HEK293T (cell line): ENCODE measurements around the gene ITGB5.

Source experiments
- CTCF ChIA-PET: fragments of 350-600 bp; formaldehyde crosslinking; extraction: SDS; loops from one replicate; lab custom pipeline; 2021; ENCODE audit warnings: antibody characterized with exemption, inconsistent platforms; lab: Yijun Ruan, JAX
- POLR2A ChIA-PET: fragments of 350-600 bp; formaldehyde crosslinking; extraction: SDS; loops from one replicate; lab custom pipeline; 2020; ENCODE audit warnings: antibody characterized with exemption, inconsistent platforms; lab: Yijun Ruan, JAX
- DNase-seq: peaks from one replicate; pipeline ENCODE4 v3.0.0; 2012; ENCODE audit warnings: mixed read lengths; ENCODE audit errors: extremely low spot score
- ARNT ChIP-seq: fragments of 450-650 bp; IDR thresholded peaks from 2 replicates; pipeline ENCODE4 v1.6.1; 2017; ENCODE audit warnings: mild to moderate bottlenecking
- BHLHE40 ChIP-seq: fragments of 450-650 bp; IDR thresholded peaks from 2 replicates; pipeline ENCODE4 v1.6.1; 2016; ENCODE audit warnings: mild to moderate bottlenecking, moderate library complexity, borderline replicate concordance
- CTBP1 ChIP-seq: fragments of 450-650 bp; IDR thresholded peaks from 2 replicates; pipeline ENCODE4 v1.6.1; 2016; ENCODE audit warnings: borderline replicate concordance
- ELF4 ChIP-seq: fragments of 450-650 bp; IDR thresholded peaks from 2 replicates; pipeline ENCODE4 v1.6.1; 2017; ENCODE audit warnings: antibody characterized with exemption
- FOXA1 ChIP-seq: fragments of 450-650 bp; IDR thresholded peaks from 2 replicates; pipeline ENCODE4 v1.6.1; 2016; ENCODE audit warnings: mild to moderate bottlenecking
- FOXK2 ChIP-seq: fragments of 450-650 bp; IDR thresholded peaks from 2 replicates; pipeline ENCODE4 v1.6.1; 2016; ENCODE audit warnings: mild to moderate bottlenecking
- FOXM1 ChIP-seq: fragments of 450-650 bp; IDR thresholded peaks from 2 replicates; pipeline ENCODE4 v1.6.1; 2017; ENCODE audit warnings: mild to moderate bottlenecking, borderline replicate concordance
- HDGF ChIP-seq: fragments of 450-650 bp; IDR thresholded peaks from 2 replicates; pipeline ENCODE4 v1.6.1; 2017; ENCODE audit warnings: antibody characterized with exemption, borderline replicate concordance
- L3MBTL2 ChIP-seq: fragments of 450-650 bp; conservative IDR thresholded peaks from 2 replicates; pipeline ENCODE4 v1.6.1; 2016; ENCODE audit warnings: mild to moderate bottlenecking
- LEF1 ChIP-seq: fragments of 450-650 bp; IDR thresholded peaks from 2 replicates; pipeline ENCODE4 v1.6.1; 2017; ENCODE audit warnings: mild to moderate bottlenecking, borderline replicate concordance
- NFRKB ChIP-seq: fragments of 450-650 bp; IDR thresholded peaks from 2 replicates; pipeline ENCODE4 v1.6.1; 2016; ENCODE audit warnings: mild to moderate bottlenecking, moderate library complexity
- SP1 ChIP-seq: fragments of 450-650 bp; IDR thresholded peaks from 2 replicates; pipeline ENCODE4 v1.6.1; 2017
- SUZ12 ChIP-seq: fragments of 450-650 bp; IDR thresholded peaks from 2 replicates; pipeline ENCODE4 v1.6.1; 2016; ENCODE audit warnings: mild to moderate bottlenecking
- TARDBP ChIP-seq: fragments of 450-650 bp; IDR thresholded peaks from 2 replicates; pipeline ENCODE4 v1.6.1; 2016
- ZNF384 ChIP-seq: fragments of 450-650 bp; IDR thresholded peaks from 2 replicates; pipeline ENCODE4 v1.6.1; 2016
- TF ChIP-seq, protein P1 (sequence below): fragments of 450-650 bp; IDR thresholded peaks from 2 replicates; pipeline ENCODE4 v1.6.1; 2016

Gene ITGB5

DNA sequence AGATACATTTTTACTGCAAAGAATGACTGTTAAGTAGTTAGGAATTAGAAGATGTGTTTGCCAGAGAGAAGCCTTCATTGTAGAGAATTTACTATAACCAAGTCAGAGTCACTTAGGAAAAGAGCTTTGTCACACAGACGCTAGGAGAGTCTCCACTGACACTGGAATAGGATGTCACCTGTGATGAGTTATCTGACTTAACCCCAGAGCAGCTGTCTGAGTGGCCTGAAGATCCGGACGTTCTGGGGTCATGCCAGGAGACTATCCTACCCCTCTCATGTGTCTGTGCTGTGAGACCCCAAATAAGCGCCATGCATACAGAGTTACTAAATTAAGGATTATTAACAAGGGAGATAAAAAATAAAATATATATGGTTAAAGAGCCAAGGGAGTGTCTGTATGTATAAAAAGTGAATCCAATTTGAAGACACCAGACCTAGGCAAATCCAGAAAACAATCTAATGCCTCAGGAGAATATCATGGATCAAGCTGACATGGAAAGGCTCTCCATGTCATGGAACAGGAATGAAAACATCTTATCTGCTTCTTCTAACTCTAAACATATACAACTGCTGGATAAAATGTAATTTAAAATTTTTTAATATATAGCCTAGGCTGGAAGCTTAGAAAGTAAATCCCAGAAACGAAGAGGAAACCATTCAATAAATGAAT, 43.5 kb downstream of the ITGB5 start:
- CTCF ChIA-PET, result no interaction called here
- DNase-seq, result no peak
- POLR2A ChIA-PET, result no interaction called here
- TF ChIP-seq L3MBTL2, result no peak
- TF ChIP-seq HDGF, result no peak
- no peak for TF ChIP-seq FOXM1
- TF ChIP-seq LEF1, result no peak
- TF ChIP-seq FOXA1, result no peak
- TF ChIP-seq ARNT, result no peak
- TF ChIP-seq ELF4, result no peak
- TF ChIP-seq, protein P1, sequence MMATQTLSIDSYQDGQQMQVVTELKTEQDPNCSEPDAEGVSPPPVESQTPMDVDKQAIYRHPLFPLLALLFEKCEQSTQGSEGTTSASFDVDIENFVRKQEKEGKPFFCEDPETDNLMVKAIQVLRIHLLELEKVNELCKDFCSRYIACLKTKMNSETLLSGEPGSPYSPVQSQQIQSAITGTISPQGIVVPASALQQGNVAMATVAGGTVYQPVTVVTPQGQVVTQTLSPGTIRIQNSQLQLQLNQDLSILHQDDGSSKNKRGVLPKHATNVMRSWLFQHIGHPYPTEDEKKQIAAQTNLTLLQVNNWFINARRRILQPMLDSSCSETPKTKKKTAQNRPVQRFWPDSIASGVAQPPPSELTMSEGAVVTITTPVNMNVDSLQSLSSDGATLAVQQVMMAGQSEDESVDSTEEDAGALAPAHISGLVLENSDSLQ, result no peak
- no peak for TF ChIP-seq CTBP1
- no peak for TF ChIP-seq TARDBP
- TF ChIP-seq ZNF384, result no peak
- TF ChIP-seq FOXK2, result no peak
- TF ChIP-seq NFRKB, result no peak
- no peak for TF ChIP-seq SUZ12
- TF ChIP-seq BHLHE40, result no peak

DNA sequence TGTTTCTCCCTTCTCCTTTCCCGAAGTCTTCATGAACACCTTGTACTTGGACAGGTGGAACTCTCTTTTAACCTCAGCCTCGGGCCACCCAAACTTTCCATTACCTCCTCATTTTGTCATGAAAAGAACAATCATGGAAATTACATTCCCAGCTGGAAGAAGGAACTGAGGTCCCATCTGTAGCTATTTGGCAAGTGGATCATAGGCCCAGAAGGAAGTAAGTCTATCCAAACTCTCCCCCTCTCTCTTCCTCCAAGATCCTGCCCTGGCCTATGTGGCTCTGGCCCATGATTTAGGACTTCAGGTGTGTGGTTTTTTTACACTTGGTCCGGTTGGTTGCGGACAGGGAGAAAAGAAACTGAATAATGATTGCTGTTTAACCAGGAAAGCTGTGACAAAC, 44.1 kb downstream of the ITGB5 start:
- DNase-seq, result no peak
- ChIA-PET POLR2A (no interaction called here), CTCF (no interaction called here)
- TF ChIP-seq ZNF384, result no peak
- no peak for TF ChIP-seq FOXM1
- no peak for TF ChIP-seq CTBP1
- TF ChIP-seq FOXA1, result no peak
- TF ChIP-seq SP1, result no peak
- TF ChIP-seq L3MBTL2, result no peak
- no peak for TF ChIP-seq TARDBP
- no peak for TF ChIP-seq SUZ12
- TF ChIP-seq LEF1, result no peak
- TF ChIP-seq NFRKB, result no peak
- no peak for TF ChIP-seq ARNT
- no peak for TF ChIP-seq HDGF
- no peak for TF ChIP-seq FOXK2
- TF ChIP-seq, protein P1, result no peak
- no peak for TF ChIP-seq ELF4
- TF ChIP-seq BHLHE40, result no peak

DNA sequence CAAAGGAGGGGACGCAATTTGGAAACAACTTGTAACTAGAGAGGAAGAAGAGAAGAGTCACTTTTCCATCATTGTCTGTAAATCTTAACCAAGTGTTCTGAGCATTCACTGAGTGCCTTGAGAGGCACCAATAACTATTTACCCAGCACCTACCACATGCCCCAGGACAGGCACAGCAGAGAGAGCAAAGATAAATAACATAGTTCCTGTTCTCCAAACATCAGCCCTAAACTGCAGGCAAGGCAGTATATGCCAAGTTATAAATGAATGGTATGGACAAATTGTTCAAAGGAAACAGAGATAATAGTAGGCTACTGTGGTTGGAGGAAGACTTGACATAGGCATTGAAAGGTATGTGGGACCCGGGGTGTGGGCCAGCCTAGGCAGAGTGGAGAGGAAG, 45.6 kb downstream of the ITGB5 start:
- TF ChIP-seq FOXM1 (no peak), L3MBTL2 (no peak), FOXA1 (no peak), ARNT (no peak), HDGF (no peak), TARDBP (no peak), SP1 (no peak), ZNF384 (no peak), LEF1 (no peak), SUZ12 (no peak), ELF4 (no peak), BHLHE40 (no peak), CTBP1 (no peak), FOXK2 (no peak), NFRKB (no peak)
- TF ChIP-seq, protein P1, result no peak
- POLR2A ChIA-PET, result no interaction called here
- CTCF ChIA-PET, result no interaction called here
- no peak for DNase-seq

DNA sequence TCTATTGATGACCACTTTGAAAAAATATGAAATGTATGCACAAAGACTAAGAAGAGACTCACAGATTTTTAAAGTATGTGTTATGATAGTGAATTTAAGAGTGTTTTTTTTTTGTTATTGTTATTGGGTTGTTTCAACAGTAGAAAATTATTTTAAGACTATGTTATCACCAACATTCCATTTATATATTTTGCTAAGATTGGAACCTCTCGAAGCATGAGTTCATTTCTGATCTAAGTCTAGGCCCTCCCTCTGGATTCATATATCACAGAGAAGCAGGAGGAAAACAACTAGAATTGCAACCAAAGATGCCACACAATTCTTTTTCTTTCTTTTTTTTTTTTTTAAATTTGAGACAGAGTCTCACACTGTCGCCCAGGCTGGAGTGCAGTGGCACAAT, 46.8 kb downstream of the ITGB5 start:
- POLR2A ChIA-PET, result no interaction called here
- CTCF ChIA-PET, result no interaction called here
- TF ChIP-seq FOXA1, result no peak
- TF ChIP-seq NFRKB, result no peak
- TF ChIP-seq L3MBTL2, result no peak
- no peak for TF ChIP-seq LEF1
- TF ChIP-seq, protein P1, result no peak
- no peak for TF ChIP-seq ELF4
- TF ChIP-seq FOXK2, result no peak
- no peak for TF ChIP-seq CTBP1
- no peak for TF ChIP-seq ARNT
- no peak for TF ChIP-seq ZNF384
- no peak for TF ChIP-seq TARDBP
- no peak for TF ChIP-seq HDGF
- TF ChIP-seq FOXM1, result no peak
- TF ChIP-seq SP1, result no peak
- no peak for TF ChIP-seq SUZ12
- no peak for TF ChIP-seq BHLHE40
- DNase-seq, result no peak

DNA sequence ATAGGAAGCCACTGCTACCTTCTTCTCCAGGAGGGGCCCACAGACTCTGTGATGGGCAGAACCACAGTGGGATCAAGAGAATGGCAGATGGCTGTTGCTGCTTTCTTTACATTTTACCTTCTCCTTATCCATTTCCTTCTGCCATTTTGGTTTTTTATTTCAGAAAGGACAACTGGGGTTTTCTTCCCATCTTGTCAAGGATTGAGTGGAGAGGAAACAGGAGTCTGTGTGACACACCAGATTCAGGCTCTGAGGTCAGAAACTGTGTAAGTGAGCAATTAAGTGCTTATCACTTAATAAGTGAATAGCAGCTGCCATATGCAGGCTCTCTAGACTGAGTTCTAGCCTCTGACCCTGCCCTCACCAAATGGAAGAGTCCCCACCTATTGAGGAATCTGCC, 47.3 kb downstream of the ITGB5 start:
- TF ChIP-seq ELF4 (no peak), FOXM1 (no peak), HDGF (no peak), FOXA1 (no peak), L3MBTL2 (no peak), NFRKB (no peak), BHLHE40 (no peak), SP1 (no peak), CTBP1 (no peak), TARDBP (no peak), ARNT (no peak), SUZ12 (no peak), FOXK2 (no peak), ZNF384 (no peak), LEF1 (no peak)
- TF ChIP-seq, protein P1, result no peak
- POLR2A ChIA-PET, result no interaction called here
- CTCF ChIA-PET, result no interaction called here
- no peak for DNase-seq
